PFSK-1 (cell line): ENCODE measurements around the gene FOXM1.

Experiments
- FOXP2 ChIP-seq: optimal IDR thresholded peaks from 2 replicates; pipeline ENCODE3; 2011; ENCODE audit warnings: borderline replicate concordance, control low read depth, inconsistent platforms; ENCODE audit not compliant: insufficient read depth; ENCODE audit errors: extremely low read length, extremely low read depth
- POLR2AphosphoS5 ChIP-seq: IDR thresholded peaks from 2 replicates; pipeline ENCODE4 v1.6.1; 2012; ENCODE audit warnings: low read depth, mild to moderate bottlenecking, control low read depth, low read length, moderate library complexity
- SIN3A ChIP-seq: IDR thresholded peaks from 2 replicates; pipeline ENCODE4 v1.6.1; 2012; ENCODE audit warnings: mild to moderate bottlenecking, low read length, moderate library complexity, borderline replicate concordance; ENCODE audit not compliant: insufficient read depth
- TAF1 ChIP-seq: IDR thresholded peaks from 2 replicates; pipeline ENCODE4 v1.6.1; 2012; ENCODE audit warnings: low read length, control low read depth, borderline replicate concordance; ENCODE audit not compliant: insufficient read depth
- TF ChIP-seq, protein P1 (sequence below), 2 experiments: IDR thresholded peaks; 2 replicates each; pipeline versions ENCODE4 v1.6.1 to v1.8.0; 2011 to 2012; ENCODE audit warnings: low read depth in 2 of 2, low read length in 2 of 2, control low read depth in 1 of 2, inconsistent platforms in 1 of 2, mild to moderate bottlenecking in 1 of 2, moderate library complexity in 1 of 2; ENCODE audit not compliant: insufficient read depth in 1 of 2

The FOXM1 gene

DNA sequence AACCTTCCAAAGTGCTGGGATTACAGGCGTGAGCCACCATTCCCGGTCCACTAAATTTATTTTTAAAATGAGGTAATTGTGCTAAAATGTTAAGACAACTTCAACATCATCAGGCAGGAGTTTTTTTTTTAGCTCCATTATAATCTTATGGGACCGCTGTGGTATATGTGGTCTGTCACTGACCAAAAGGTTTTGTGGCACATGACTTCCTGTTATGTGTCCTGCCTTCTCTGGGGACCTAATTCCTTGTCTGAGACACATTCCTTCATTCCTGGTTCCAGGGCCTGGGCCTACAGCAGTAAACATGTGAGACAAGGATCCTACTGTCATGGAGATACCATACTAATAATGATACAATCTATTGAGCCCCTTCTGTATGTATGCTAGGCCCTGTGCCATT lies 25.0 kb downstream of the FOXM1 start:
- TF ChIP-seq POLR2AphosphoS5: no peak
- TF ChIP-seq SIN3A: no peak
- no peak for TF ChIP-seq FOXP2
- no peak for TF ChIP-seq TAF1
- TF ChIP-seq, protein P1, sequence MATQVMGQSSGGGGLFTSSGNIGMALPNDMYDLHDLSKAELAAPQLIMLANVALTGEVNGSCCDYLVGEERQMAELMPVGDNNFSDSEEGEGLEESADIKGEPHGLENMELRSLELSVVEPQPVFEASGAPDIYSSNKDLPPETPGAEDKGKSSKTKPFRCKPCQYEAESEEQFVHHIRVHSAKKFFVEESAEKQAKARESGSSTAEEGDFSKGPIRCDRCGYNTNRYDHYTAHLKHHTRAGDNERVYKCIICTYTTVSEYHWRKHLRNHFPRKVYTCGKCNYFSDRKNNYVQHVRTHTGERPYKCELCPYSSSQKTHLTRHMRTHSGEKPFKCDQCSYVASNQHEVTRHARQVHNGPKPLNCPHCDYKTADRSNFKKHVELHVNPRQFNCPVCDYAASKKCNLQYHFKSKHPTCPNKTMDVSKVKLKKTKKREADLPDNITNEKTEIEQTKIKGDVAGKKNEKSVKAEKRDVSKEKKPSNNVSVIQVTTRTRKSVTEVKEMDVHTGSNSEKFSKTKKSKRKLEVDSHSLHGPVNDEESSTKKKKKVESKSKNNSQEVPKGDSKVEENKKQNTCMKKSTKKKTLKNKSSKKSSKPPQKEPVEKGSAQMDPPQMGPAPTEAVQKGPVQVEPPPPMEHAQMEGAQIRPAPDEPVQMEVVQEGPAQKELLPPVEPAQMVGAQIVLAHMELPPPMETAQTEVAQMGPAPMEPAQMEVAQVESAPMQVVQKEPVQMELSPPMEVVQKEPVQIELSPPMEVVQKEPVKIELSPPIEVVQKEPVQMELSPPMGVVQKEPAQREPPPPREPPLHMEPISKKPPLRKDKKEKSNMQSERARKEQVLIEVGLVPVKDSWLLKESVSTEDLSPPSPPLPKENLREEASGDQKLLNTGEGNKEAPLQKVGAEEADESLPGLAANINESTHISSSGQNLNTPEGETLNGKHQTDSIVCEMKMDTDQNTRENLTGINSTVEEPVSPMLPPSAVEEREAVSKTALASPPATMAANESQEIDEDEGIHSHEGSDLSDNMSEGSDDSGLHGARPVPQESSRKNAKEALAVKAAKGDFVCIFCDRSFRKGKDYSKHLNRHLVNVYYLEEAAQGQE (IDR thresholded peaks at IDR 0.05; ENCODE audit: insufficient read depth in 1 of 2, low read depth in 2 of 2, low read length in 2 of 2): no peak

DNA sequence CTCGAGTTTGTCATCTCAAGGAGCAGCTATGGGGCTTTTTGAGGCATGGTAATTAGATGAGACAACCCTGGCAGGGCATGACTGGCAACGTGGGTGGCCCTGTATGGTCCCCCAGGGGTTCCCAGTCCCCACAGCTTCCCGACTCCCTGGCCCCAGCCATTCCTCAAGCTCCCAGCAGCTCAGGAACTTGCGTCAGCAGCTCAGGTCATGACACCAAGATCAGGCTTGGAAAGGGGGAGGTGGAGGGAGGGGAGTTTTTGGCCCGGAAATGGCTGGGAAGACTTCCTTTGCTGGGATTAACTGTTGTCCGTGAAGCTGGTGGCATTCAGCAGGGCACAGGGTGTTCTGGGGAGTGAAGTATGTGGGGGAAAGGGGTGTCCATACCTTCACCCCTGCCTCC lies 31.7 kb downstream of the FOXM1 start:
- TF ChIP-seq POLR2AphosphoS5 (no peak), FOXP2 (peak; percentile 30), TAF1 (no peak)
- TF ChIP-seq, protein P1 (IDR thresholded peaks at IDR 0.05; ENCODE audit: insufficient read depth in 1 of 2, low read depth in 2 of 2, low read length in 2 of 2): no peak

- TF ChIP-seq TAF1 (no peak), POLR2AphosphoS5 (no peak), SIN3A (no peak), FOXP2 (no peak)
- TF ChIP-seq, protein P1 (IDR thresholded peaks at IDR 0.05; ENCODE audit: insufficient read depth in 1 of 2, low read depth in 2 of 2, low read length in 2 of 2): no peak
These were observed 32.2 kb downstream of the FOXM1 start for GRCh38 chr12:2844786-2845185.

GRCh38 chr12:2842948-2843347 lies 34.0 kb downstream of the FOXM1 start:
- no peak for TF ChIP-seq TAF1
- no peak for TF ChIP-seq FOXP2
- TF ChIP-seq, protein P1 (IDR thresholded peaks at IDR 0.05; ENCODE audit: insufficient read depth in 1 of 2, low read depth in 2 of 2, low read length in 2 of 2): no peak
- TF ChIP-seq SIN3A: no peak
- no peak for TF ChIP-seq POLR2AphosphoS5

DNA sequence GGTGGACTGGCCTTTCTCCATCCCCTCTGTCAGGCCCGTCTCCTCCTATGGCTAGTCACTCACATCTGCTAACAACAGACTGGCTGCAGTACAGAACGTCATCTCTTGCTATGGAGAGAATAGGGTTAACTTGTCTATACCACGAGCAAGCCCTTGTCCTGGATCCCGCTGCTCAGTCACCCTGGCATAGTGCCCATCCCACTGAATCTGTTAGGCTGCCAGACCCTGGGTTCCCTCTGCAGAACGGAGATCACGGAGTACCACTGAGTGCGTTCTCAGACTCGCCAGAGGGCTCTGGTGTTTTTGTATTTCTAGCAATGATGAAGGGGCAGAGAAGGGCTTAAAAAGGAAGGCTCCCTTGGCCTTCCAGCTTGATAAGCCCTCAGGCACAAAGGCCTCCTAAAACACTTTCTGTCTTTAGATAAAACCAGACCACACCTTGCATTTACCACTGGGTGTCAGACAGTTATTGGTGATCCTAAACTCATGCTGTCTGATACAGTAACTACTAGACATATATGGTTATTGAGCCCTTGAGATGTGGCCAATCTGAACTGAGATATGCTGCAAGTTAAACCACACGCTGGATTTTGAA lies 35.8 kb downstream of the FOXM1 start:
- TF ChIP-seq FOXP2: no peak
- TF ChIP-seq SIN3A: no peak
- no peak for TF ChIP-seq TAF1
- no peak for TF ChIP-seq POLR2AphosphoS5
- TF ChIP-seq, protein P1 (IDR thresholded peaks at IDR 0.05; ENCODE audit: insufficient read depth in 1 of 2, low read depth in 2 of 2, low read length in 2 of 2): no peak
